Esophagus squamous epithelium (tissue), 5 donors: ENCODE data around the gene ARHGAP26. TPM values are rescaled to one million over a fixed set of nuclear protein-coding genes. Genes with fewer than 3 reads are reported as not detected.

Source experiments
- DNase-seq: peaks from one replicate; lab custom pipeline; 2025; lab: John Stamatoyannopoulos, UW
- H3K27ac ChIP-seq, 4 donors: fragments of 200-600 bp; sonication (generic); one replicate each; pipeline ENCODE4 v1.5.1; 2016 to 2019; ENCODE audit warnings: mild to moderate bottlenecking in 1 of 4
- H3K27me3 ChIP-seq, 4 donors: fragments of 200-600 bp; sonication (generic); 1 replicate in 3 of 4; 2 replicates in 1 of 4; pipeline versions ENCODE4 v1.5.1 to v1.6.0; 2017 to 2021; ENCODE audit warnings: antibody characterized with exemption in 1 of 4
- H3K36me3 ChIP-seq, 3 donors: fragments of 200-600 bp; sonication (generic); one replicate each; pipeline ENCODE4 v1.5.1; 2016 to 2019
- H3K4me1 ChIP-seq, 3 donors: fragments of 200-600 bp; sonication (generic); one replicate each; pipeline ENCODE4 v1.5.1; 2017 to 2019
- H3K4me3 ChIP-seq, 4 donors: fragments of 200-600 bp; sonication (generic); 1 replicate in 3 of 4; 2 replicates in 1 of 4; pipeline ENCODE4 v1.5.1; 2016 to 2019; ENCODE audit warnings: mild to moderate bottlenecking in 2 of 4, moderate library complexity in 1 of 4
- H3K9me3 ChIP-seq, 3 donors: fragments of 200-600 bp; sonication (generic); one replicate each; pipeline ENCODE4 v1.5.1; 2016 to 2019
- POLR2A ChIP-seq, 4 donors: fragments of 450-650 bp; IDR thresholded peaks; one replicate each; pipeline ENCODE4 v1.6.1; 2017; ENCODE audit warnings: antibody characterized with exemption in 4 of 4, mild to moderate bottlenecking in 4 of 4, moderate library complexity in 3 of 4
- WGBS, 2 donors: methylation state at CpG; one replicate each; pipeline ENCODE4 v1.1.5; 2018; 5-methylcytosine and 5-hydroxymethylcytosine counted together
- intact Hi-C: fragments of 100-400 bp; cut with DNase I; formaldehyde crosslinking; loops from one replicate; pipeline ENCODE4 v1.15.0; 2022
- total RNA-seq, 4 donors: library from RNA; depleted of rRNA; stranded (reverse); fragments of >200 nt; gene quantifications; one replicate each; pipeline ENCODE4 v1.1.0, GENCODE V29; 2016
- TF ChIP-seq, protein P1 (sequence below), 6 experiments: fragments of 450-650 bp in 4 of 6; fragments of 200-600 bp in 2 of 6; sonication (generic) in 2 of 6; IDR thresholded peaks; one replicate each; pipeline ENCODE4 v1.5.1; 2016 to 2019; ENCODE audit warnings: antibody characterized with exemption in 6 of 6, mild to moderate bottlenecking in 4 of 6, moderate library complexity in 4 of 6
- donor health status: DM: yes; HTN: yes; CAD: no.

ARHGAP26 gene
- total RNA-seq, 4 donors from 2014 or later = 4.4 to 18.7 (median 15.4) TPM

DNA sequence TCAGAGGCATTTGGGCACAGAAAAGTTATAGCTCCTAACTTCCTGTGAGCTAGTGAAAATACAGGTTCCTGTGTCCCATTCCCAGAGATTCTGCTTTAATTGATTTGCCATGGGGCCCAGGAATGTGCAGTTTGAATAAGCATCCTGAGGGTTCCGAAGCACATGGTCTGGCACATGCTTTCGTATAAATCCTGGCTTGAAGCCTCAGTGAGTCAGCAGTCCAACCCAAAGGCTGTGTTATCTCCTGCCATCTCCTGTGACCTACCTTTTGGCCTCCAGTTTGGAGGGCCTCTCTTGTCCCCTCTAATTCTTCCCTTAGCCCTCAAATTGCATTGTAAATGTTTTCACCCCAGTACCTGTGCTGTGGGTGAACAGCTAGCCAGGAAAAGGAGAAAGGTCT, 449.5 kb downstream of the ARHGAP26 start:
- Histone ChIP-seq H3K36me3 (peaks cover 0 to 22% (median 0%) of the 10 kb centered on the region in 3 donors), H3K27me3 (no peaks in the 10 kb centered on the region), H3K4me3 (no peak overlapping the region), H3K27ac (no peak overlapping the region), H3K9me3 (no peaks in the 10 kb centered on the region), H3K4me1 (peaks cover 0 to 34% (median 3%) of the 10 kb centered on the region in 3 donors)
- 6 to 52% methylated on average over 2 of the region's 2 CpGs for WGBS, 2 donors
- TF ChIP-seq, protein P1, sequence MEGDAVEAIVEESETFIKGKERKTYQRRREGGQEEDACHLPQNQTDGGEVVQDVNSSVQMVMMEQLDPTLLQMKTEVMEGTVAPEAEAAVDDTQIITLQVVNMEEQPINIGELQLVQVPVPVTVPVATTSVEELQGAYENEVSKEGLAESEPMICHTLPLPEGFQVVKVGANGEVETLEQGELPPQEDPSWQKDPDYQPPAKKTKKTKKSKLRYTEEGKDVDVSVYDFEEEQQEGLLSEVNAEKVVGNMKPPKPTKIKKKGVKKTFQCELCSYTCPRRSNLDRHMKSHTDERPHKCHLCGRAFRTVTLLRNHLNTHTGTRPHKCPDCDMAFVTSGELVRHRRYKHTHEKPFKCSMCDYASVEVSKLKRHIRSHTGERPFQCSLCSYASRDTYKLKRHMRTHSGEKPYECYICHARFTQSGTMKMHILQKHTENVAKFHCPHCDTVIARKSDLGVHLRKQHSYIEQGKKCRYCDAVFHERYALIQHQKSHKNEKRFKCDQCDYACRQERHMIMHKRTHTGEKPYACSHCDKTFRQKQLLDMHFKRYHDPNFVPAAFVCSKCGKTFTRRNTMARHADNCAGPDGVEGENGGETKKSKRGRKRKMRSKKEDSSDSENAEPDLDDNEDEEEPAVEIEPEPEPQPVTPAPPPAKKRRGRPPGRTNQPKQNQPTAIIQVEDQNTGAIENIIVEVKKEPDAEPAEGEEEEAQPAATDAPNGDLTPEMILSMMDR (IDR thresholded peaks at IDR 0.05) = no peak
- no peak for TF ChIP-seq POLR2A (IDR thresholded peaks at IDR 0.05)
- no peak for DNase-seq
- intact Hi-C loops = no loop called here

DNA sequence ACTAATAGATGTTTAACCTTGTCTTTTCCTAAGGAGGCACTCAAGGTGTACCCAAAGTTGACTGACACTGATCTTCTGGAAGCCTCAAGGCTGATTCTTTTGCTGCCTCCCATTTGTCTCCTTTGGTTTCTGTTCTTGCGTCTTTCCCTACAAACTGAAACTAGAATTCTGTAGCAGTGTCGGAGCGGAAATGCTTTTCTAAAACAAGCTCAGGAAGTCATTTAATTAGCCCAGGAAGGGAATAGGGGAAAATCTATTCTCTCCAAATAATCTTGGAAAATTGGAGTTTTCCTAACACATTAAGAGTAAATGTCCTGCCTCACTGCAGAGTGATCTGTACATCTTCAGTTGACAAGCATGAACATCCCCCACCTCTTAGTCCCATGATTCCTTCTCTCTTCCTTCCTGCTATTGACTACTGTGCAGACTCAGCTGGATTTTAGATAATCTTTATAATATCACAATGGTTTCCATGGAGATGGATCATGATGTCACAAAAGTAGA, 450.6 kb downstream of the ARHGAP26 start:
- H3K36me3 ChIP-seq = peaks cover 0 to 12% (median 0%) of the 10 kb centered on the region in 3 donors
- intact Hi-C loops = no loop called here
- DNase-seq = no peak
- H3K27ac ChIP-seq = peak overlapping the region in 3 of 4 donors; percentile 37 to 68 (median 65)
- no peaks in the 10 kb centered on the region for H3K9me3 ChIP-seq
- peak overlapping the region in 3 of 4 donors; percentile 4 to 28 (median 5) for H3K4me3 ChIP-seq
- H3K27me3 ChIP-seq = no peaks in the 10 kb centered on the region
- 48 to 67% methylated on average over 3 of the region's 3 CpGs for WGBS, 2 donors
- TF ChIP-seq, protein P1 (IDR thresholded peaks at IDR 0.05) = no peak
- no peak for TF ChIP-seq POLR2A (IDR thresholded peaks at IDR 0.05)
- H3K4me1 ChIP-seq = peaks cover 0 to 34% (median 3%) of the 10 kb centered on the region in 3 donors

DNA sequence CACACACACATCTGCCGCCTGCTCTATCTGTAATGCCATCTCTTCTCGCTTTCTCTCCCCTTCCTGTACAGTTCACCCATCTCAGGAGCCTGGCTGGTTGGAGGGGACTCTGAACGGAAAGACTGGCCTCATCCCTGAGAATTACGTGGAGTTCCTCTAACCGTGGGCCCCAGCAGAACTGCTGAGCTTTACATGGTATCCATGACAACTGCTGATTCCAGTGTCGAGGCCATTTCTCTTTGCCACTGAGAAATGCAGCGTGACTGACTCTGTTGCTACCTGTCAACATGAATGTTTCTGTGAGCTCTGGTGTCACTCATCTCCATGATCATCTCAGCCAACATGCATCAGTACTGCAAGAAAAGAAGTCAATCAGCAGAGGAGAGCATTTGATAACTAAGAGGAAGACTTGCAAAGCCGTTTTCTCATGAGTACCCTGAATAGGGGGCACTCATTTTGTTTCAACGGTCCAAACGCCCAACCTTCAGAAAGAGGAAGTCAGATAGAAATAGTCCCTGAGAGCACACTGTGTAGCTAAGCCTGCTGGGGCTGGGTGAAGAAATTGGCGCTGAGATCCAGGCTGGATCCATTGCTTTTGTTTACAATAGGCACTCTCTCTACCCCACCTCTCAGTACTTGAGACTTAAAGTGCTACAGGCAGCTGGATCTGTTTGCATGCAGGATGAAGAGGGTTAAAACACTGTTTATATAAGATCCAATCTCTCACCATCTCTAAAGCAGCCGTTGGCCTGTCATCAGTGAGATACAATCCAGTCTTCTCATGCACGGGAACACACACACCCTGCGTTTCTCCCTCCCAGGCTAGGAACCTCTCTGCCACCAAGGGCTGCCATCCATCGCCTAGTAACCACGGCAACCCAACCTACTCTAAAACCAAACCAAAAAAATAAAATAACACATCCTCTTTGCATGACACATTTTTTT, 452.4 kb downstream of the ARHGAP26 start:
- whole genome bisulfite sequencing, 2 donors = 38 to 64% methylated on average over 16 of the region's 16 CpGs
- Histone ChIP-seq H3K9me3 (no peaks in the 10 kb centered on the region), H3K27ac (peak overlapping the region in 3 of 4 donors; percentile 16 to 66 (median 25)), H3K27me3 (no peaks in the 10 kb centered on the region), H3K4me3 (no peak overlapping the region), H3K36me3 (peaks cover 0 to 4% (median 0%) of the 10 kb centered on the region in 3 donors), H3K4me1 (peaks cover 0 to 24% (median 0%) of the 10 kb centered on the region in 3 donors)
- TF ChIP-seq, protein P1 (IDR thresholded peaks at IDR 0.05) = no peak
- TF ChIP-seq POLR2A (IDR thresholded peaks at IDR 0.05) = no peak
- intact Hi-C loops = no loop called here
- no peak for DNase-seq

DNA sequence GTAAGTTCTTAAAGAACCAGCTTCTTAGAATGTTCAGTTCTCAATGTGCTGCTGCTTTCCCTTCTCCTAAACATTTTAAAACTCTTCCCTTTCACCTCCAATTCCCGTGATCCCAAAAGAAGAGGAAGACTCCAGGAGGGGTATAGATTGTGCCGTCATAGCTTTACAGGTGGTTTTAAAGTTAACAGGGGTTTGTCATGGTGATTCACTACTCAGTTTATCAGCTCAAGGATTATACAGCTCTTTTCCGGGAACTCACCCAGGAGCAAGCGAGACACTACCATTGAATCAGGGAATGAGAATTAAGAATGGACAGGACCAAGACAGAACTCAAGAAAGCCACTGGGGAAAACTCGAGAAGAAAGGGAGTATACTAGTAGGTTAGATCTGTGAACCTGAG, 454.5 kb downstream of the ARHGAP26 start:
- no peak overlapping the region for H3K27ac ChIP-seq
- H3K4me1 ChIP-seq = peaks cover 0 to 24% (median 0%) of the 10 kb centered on the region in 3 donors
- WGBS, 2 donors = 88 to 96% methylated on average over 4 to 5 of the region's 5 CpGs
- DNase-seq = no peak
- TF ChIP-seq, protein P1 (IDR thresholded peaks at IDR 0.05) = no peak
- TF ChIP-seq POLR2A (IDR thresholded peaks at IDR 0.05) = no peak
- intact Hi-C loops = no loop called here
- no peaks in the 10 kb centered on the region for H3K9me3 ChIP-seq
- H3K27me3 ChIP-seq = no peaks in the 10 kb centered on the region
- peaks cover 0 to 4% (median 0%) of the 10 kb centered on the region in 3 donors for H3K36me3 ChIP-seq
- no peak overlapping the region for H3K4me3 ChIP-seq

DNA sequence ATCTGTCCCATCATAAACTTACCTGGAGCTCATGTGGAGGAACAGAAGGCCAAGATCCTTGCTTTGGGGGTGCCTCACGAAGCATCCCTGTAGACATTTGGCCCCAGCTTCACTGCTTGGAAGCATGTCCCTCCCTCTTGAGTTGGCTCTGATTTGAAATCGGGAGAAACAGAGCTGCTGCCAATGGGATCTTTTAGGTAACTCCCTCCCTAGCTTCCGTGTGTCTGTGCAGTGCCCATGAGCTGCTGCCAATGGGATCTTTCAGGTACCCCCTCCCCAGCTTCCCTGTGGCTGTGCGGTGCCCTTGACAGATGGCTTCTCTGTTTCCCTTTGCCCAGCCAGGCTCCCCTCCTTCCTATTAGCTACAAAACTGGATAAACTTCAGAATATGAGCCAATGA, 455.3 kb downstream of the ARHGAP26 start:
- H3K4me3 ChIP-seq = no peak overlapping the region
- H3K4me1 ChIP-seq = peaks cover 0 to 24% (median 0%) of the 10 kb centered on the region in 3 donors
- no peaks in the 10 kb centered on the region for H3K27me3 ChIP-seq
- intact Hi-C loops = no loop called here
- no peaks in the 10 kb centered on the region for H3K9me3 ChIP-seq
- peaks cover 0 to 4% (median 0%) of the 10 kb centered on the region in 3 donors for H3K36me3 ChIP-seq
- no peak overlapping the region for H3K27ac ChIP-seq
- WGBS, 2 donors = 87 to 98% methylated on average over 4 of the region's 4 CpGs
- no peak for DNase-seq
- TF ChIP-seq, protein P1 (IDR thresholded peaks at IDR 0.05) = no peak
- no peak for TF ChIP-seq POLR2A (IDR thresholded peaks at IDR 0.05)
